Measurements from ENCODE around the gene QPCT. TPM values are rescaled to one million over a fixed set of nuclear protein-coding genes. Genes with fewer than 3 reads are reported as not detected.
"Not testable (repeated sequence)": the region's sequence is repeated elsewhere in the genome, so short reads cannot be mapped to it uniquely, and the experiment has no call there.

The QPCT gene
- polyA plus RNA-seq (2011; rRNA removed), result 8.3 and 11.2 TPM in 2 replicates
- polyA minus RNA-seq (2011; rRNA and poly(A)+ RNA removed), result 7.7 and 10.6 TPM in 2 replicates

DNA sequence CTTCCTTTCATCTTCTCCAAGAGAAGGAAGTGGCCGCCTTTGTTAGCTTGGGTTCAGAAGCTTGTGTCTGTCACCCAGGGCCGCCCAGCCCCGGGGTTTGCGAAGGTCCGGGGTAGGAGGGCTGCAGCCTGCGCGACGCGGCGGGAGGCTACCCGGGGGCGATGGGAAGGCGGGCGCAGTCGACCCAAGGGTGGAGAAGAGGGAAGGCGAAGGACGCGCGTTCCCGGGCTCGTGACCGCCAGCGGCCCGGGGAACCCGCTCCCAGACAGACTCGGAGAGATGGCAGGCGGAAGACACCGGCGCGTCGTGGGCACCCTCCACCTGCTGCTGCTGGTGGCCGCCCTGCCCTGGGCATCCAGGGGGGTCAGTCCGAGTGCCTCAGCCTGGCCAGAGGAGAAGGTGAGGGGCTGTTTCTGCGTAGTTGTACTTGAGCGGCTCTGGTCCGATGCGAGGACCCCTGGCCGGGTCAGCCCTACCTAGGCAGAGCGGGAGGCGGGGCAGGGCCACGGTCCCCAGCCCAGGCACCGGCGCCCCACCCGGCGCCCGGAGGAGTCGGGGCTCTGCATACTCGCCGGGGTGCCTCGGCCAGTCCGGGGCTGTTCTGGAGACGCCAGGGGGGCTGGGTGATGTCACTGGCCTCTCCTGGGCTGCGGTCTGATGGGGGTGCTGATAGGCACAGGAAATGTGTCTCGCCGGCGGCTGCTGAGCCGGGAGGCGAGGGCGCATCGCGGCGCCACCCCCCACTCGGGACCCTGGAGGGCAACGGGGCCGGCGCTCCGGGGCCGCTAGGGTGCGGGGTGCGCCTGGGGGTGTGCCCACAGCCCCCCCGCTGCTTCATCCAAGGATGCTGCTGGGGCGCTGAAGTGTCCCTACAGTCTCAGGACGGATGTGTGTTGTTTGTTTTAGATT lies at the start of gene QPCT:
QPCT (plus strand) TSS at position 178 of the 909 bp plus-strand sequence; CDS start at position 280, 102 bp downstream.
- Histone ChIP-seq H3K9me3 (ENCODE audit: control insufficient read depth, insufficient read depth, low read length) (no peaks in the 10 kb centered on the region; the same call in 1 of the 2 replicates), H3K27ac (ENCODE audit: low read depth, low read length) (no peak within 1 kb of the TSS), H3K27me3 (ENCODE audit: control insufficient read depth, insufficient read depth, low read length) (no peaks in the 10 kb centered on the region), H3K4me3 (ENCODE audit: low read depth, low read length) (peak within 1 kb of the TSS; percentile 62)
- TF ChIP-seq, protein P1, sequence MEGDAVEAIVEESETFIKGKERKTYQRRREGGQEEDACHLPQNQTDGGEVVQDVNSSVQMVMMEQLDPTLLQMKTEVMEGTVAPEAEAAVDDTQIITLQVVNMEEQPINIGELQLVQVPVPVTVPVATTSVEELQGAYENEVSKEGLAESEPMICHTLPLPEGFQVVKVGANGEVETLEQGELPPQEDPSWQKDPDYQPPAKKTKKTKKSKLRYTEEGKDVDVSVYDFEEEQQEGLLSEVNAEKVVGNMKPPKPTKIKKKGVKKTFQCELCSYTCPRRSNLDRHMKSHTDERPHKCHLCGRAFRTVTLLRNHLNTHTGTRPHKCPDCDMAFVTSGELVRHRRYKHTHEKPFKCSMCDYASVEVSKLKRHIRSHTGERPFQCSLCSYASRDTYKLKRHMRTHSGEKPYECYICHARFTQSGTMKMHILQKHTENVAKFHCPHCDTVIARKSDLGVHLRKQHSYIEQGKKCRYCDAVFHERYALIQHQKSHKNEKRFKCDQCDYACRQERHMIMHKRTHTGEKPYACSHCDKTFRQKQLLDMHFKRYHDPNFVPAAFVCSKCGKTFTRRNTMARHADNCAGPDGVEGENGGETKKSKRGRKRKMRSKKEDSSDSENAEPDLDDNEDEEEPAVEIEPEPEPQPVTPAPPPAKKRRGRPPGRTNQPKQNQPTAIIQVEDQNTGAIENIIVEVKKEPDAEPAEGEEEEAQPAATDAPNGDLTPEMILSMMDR (IDR thresholded peaks at IDR 0.05; ENCODE audit: low read depth, low read length), result no peak
- DNase-seq (ENCODE audit: low read depth, low spot score), result no peak
- CTCF ChIA-PET, result interaction anchor here (0.7 kb wide), 1 partner anchor 1127 kb away, joined by 7 read pairs; no protein-coding TSS in a partner anchor
- POLR2A ChIA-PET, result no interaction called here

DNA sequence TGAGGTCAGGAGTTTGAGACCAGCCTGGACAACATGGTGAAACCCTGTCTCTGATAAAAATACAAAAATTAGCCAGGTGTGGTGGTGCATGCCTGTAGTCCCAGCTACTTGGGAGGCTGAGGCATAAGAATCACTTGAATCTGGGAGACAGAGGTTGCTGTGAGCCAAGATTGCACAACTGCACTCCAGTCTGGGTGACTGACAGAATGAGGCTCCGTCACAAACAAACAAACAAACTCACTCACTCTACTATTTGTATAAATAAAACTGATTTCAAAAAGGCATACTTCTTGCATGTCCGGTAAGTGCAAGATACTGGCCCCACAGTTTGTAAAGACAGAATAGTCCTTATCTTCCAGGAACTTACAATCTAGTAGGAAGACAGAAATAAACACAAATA lies 49.6 kb upstream of the QPCT start:
- DNase-seq (ENCODE audit: low read depth, low spot score); H3K27me3 ChIP-seq (ENCODE audit: control insufficient read depth, insufficient read depth, low read length); H3K4me3 ChIP-seq (ENCODE audit: low read depth, low read length); H3K27ac ChIP-seq (ENCODE audit: low read depth, low read length); CTCF ChIA-PET; POLR2A ChIA-PET; H3K9me3 ChIP-seq (ENCODE audit: control insufficient read depth, insufficient read depth, low read length): not testable (repeated sequence)

DNA sequence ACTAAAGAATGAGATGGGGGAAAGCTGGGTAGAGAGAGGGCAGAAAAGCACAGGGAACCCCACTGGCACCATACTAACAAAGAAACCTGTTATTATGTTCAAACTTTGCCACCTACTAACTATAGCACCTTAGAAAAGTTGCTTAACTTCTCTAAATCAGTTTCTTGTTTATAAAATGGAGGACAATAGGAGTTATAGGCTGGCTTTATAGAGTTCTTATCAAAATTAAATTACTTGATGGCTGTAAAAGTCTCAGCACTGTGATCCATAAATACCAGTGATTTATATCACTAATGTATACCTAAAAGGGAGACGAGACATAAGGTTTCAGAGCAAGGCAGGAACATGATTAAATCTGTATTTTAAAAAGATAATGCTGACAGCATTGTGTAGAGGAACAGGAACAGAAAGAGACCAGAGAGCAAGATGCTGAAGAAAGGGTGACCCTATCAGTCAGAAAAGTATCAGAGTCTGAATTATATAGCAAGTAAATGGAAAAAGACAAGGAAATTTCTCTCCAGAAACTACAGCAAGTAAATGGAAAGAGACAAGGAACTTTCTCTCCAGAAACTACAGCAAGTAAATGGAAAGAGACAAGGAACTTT lies 48.9 kb upstream of the QPCT start:
- DNase-seq (ENCODE audit: low read depth, low spot score), result no peak
- Histone ChIP-seq H3K27me3 (ENCODE audit: control insufficient read depth, insufficient read depth, low read length) (no peaks in the 10 kb centered on the region), H3K27ac (ENCODE audit: low read depth, low read length) (no peak overlapping the region), H3K9me3 (ENCODE audit: control insufficient read depth, insufficient read depth, low read length) (no peaks in the 10 kb centered on the region), H3K4me3 (ENCODE audit: low read depth, low read length) (no peak overlapping the region)
- ChIA-PET POLR2A (no interaction called here), CTCF (no interaction called here)
- TF ChIP-seq, protein P1 (IDR thresholded peaks at IDR 0.05; ENCODE audit: low read depth, low read length), result no peak

DNA sequence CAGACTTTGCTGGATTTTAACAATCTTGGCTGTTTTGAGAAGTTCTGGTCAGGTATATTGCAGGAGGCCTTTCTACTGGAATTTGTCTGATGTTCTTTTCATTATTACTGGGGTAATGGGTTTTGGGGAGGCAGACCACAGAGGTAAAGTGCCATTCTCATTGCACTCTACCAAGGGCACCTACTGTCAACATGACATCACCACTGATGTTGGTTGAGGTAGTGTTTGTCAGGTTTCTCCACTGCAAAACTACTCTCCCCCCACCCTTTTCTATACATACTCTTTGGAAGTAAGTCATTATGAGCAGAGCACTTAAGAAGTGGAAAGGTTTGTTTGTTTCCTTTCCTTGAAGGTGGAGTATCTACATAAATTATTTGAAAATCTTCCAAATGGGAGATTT lies 46.8 kb upstream of the QPCT start:
- no peak for DNase-seq (ENCODE audit: low read depth, low spot score)
- TF ChIP-seq, protein P1 (IDR thresholded peaks at IDR 0.05; ENCODE audit: low read depth, low read length), result no peak
- POLR2A ChIA-PET, result no interaction called here

DNA sequence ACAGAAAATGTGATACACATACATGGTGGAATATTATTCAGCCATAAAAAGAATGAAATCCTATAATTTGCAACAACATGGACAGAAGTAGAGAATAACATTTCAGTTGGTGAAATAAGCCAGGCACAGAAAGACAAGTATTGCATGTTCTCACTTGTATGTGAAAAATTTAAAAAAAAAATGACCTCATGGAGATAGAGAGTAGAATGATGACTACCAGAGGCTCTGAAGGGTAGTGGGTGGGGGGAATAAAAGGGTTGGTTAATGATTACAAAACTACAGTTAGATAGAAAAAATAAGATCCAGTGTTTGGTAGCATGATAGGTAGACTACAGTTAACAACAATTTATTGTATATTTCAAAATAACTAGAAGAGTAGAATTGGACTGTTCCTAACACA lies 44.3 kb upstream of the QPCT start:
- no peak for DNase-seq (ENCODE audit: low read depth, low spot score)
- POLR2A ChIA-PET, result no interaction called here
- H3K27ac ChIP-seq (ENCODE audit: low read depth, low read length), result no peak overlapping the region
- H3K27me3 ChIP-seq (ENCODE audit: control insufficient read depth, insufficient read depth, low read length), result no peaks in the 10 kb centered on the region
- TF ChIP-seq, protein P1 (IDR thresholded peaks at IDR 0.05; ENCODE audit: low read depth, low read length), result no peak
- CTCF ChIA-PET, result no interaction called here
- no peak overlapping the region for H3K4me3 ChIP-seq (ENCODE audit: low read depth, low read length)
- H3K9me3 ChIP-seq (ENCODE audit: control insufficient read depth, insufficient read depth, low read length), result peaks cover 5% of the 10 kb centered on the region; the same call in 1 of the 2 replicates

More for the DNA sequence above, 46.8 kb upstream of the QPCT start:
- CTCF ChIA-PET, result no interaction called here
- H3K9me3 ChIP-seq (ENCODE audit: control insufficient read depth, insufficient read depth, low read length), result no peaks in the 10 kb centered on the region
- no peak overlapping the region for H3K4me3 ChIP-seq (ENCODE audit: low read depth, low read length)
- no peak overlapping the region for H3K27ac ChIP-seq (ENCODE audit: low read depth, low read length)
- H3K27me3 ChIP-seq (ENCODE audit: control insufficient read depth, insufficient read depth, low read length), result no peaks in the 10 kb centered on the region

All from AG04450 (cell line).